ENCODE data around the gene KLF16.

DNA sequence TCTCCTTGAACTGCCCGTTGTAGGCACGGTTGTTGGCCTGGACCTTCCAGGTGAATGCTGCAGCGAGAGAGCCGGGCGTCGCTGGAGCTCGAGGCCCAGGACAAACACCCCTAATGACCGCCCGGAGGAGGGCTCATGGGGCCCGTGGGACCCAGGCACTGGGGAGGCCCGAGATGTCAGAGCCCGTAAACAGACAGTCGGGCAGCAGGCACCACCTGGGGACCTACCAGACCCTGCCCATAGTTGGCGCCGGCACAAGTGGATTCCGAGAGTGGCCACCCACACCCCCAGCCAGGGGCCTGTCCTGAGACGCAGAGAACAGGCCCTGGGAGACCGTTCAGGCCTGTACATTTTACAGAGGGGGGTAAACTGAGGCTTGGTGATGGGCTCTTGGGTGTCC, 53.7 kb downstream of the KLF16 start:
- TF ChIP-seq, protein P1, sequence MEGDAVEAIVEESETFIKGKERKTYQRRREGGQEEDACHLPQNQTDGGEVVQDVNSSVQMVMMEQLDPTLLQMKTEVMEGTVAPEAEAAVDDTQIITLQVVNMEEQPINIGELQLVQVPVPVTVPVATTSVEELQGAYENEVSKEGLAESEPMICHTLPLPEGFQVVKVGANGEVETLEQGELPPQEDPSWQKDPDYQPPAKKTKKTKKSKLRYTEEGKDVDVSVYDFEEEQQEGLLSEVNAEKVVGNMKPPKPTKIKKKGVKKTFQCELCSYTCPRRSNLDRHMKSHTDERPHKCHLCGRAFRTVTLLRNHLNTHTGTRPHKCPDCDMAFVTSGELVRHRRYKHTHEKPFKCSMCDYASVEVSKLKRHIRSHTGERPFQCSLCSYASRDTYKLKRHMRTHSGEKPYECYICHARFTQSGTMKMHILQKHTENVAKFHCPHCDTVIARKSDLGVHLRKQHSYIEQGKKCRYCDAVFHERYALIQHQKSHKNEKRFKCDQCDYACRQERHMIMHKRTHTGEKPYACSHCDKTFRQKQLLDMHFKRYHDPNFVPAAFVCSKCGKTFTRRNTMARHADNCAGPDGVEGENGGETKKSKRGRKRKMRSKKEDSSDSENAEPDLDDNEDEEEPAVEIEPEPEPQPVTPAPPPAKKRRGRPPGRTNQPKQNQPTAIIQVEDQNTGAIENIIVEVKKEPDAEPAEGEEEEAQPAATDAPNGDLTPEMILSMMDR (IDR thresholded peaks at IDR 0.05): no peak
- TF ChIP-seq POLR2A (IDR thresholded peaks at IDR 0.05): no peak
